HFF-Myc (cell line): Measurements from ENCODE around the gene C1QTNF4.
A peak's percentile ranks its signal among the peaks of the same experiment; 100 is the strongest.
"Not testable (repeated sequence)": the region's sequence is repeated elsewhere in the genome, so short reads cannot be mapped to it uniquely, and the experiment has no call there.

Experiments
- DNase-seq: peaks from one replicate; pipeline ENCODE4 v3.0.0-alpha.2; 2011; ENCODE audit warnings: low read depth; ENCODE audit errors: extremely low read depth
- H3K4me3 ChIP-seq: replicated peaks from 2 replicates; pipeline ENCODE4 v1.5.1; 2011; ENCODE audit warnings: low read depth, mild to moderate bottlenecking, control low read depth, low read length
- CTCF ChIP-seq: IDR thresholded peaks from 2 replicates; pipeline ENCODE4 v1.5.1; 2012; ENCODE audit warnings: mild to moderate bottlenecking, low read depth, low read length, control low read depth; ENCODE audit errors: missing control alignments

The C1QTNF4 gene

GRCh38 chr11:47550288-47551047, 43.7 kb downstream of the C1QTNF4 start:
- H3K4me3 ChIP-seq = peak overlapping the region; percentile 87
- DNase-seq = no peak
- no peak for TF ChIP-seq CTCF

- not testable (repeated sequence) for DNase-seq, H3K4me3 ChIP-seq
These were observed 47.9 kb downstream of the C1QTNF4 start for GRCh38 chr11:47546274-47546673.

- TF ChIP-seq CTCF = no peak
- H3K4me3 ChIP-seq = no peak overlapping the region
- DNase-seq = no peak
These were observed 48.9 kb downstream of the C1QTNF4 start for GRCh38 chr11:47545298-47545697.

GRCh38 chr11:47541070-47541469, 53.1 kb downstream of the C1QTNF4 start:
- no peak for TF ChIP-seq CTCF
- no peak for DNase-seq
- H3K4me3 ChIP-seq = no peak overlapping the region

- H3K4me3 ChIP-seq = no peak overlapping the region
- no peak for TF ChIP-seq CTCF
- no peak for DNase-seq
These were observed 54.6 kb downstream of the C1QTNF4 start for GRCh38 chr11:47539681-47540039.
